HG02763 (cell line): Measurements from ENCODE around the gene MACROH2A1.

Experiments
- ATAC-seq: cut with Tn5 transposase; IDR thresholded peaks from one replicate; pipeline ENCODE4 v1.9.1; 2021; ENCODE audit warnings: mild to moderate bottlenecking, moderate library complexity; ENCODE audit not compliant: unreplicated experiment

The MACROH2A1 gene

DNA sequence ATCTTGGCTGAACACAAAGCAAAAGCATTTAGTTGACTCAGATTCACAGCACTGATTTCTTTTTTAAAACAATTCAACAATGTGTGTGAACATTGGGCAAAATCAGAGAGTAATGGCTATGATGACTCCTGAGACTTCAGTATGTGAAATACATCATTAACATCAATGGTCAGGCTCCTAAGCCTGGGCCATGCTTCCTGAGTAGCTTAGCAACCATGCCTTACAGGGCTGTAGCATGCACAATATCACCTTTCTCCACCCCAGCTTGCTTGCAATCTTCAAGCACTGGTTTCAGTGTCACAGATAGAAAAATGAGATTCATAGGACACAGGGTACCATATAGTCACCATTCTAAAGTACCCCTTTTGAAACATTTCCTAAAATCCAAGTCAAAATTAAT lies 41.3 kb downstream of the MACROH2A1 start:
- no peak for ATAC-seq

DNA sequence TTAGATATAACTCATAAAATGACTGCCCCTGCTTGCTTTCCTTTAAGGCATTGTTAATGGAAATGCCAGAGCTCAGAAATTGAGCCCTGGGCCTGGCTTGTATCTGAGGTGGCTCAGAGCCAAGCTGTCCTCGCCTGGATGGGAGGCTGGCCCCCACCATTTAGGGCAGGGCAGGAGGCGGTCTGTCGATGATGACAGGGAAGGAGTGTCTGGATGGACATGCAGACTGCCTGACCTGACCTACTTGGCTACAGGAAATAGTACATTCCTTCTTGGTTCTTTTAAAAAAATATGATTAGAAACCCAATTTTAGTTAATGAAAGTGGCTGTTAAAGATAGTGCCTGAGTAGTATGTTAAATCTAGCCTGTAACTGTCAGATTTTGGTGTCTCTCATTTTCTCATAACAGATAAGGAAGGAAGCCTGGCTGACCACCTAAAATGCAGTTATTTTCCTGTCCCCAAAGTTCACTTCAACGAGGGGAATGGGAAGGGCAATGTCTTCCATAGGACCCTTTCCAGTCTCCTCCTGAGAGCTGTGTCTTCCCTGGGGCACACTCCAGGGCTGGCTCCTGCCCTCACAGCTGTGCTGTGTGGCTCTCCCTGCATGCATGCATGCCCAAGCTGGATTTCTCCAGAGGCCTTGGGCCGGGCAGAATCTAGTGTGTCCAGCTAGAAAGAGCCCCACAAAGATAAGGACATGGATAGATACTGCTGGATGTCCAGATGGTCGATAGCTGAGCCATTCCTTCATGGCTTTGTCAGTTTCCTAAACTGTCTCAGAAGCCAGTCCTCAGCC lies 42.3 kb downstream of the MACROH2A1 start:
- no peak for ATAC-seq

DNA sequence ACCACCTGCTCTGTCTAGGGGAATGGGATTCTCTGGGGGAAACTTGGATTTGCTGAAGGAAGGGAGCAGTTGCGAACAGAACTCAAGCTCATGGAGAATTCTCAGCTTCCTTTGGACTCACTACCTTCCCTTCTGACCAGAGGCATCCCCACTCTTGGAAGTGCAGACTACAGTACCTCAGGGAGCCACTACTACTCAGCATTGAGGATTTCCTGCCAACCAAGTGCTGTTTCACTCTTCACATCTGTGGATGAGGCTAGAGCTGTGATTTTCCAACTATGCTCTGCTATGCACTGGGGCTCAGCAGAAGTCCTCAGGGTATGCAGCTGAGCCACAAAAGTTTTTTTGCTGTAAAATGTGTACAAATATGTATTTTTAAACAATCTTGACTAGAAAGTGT lies 43.9 kb downstream of the MACROH2A1 start:
- ATAC-seq: no peak

DNA sequence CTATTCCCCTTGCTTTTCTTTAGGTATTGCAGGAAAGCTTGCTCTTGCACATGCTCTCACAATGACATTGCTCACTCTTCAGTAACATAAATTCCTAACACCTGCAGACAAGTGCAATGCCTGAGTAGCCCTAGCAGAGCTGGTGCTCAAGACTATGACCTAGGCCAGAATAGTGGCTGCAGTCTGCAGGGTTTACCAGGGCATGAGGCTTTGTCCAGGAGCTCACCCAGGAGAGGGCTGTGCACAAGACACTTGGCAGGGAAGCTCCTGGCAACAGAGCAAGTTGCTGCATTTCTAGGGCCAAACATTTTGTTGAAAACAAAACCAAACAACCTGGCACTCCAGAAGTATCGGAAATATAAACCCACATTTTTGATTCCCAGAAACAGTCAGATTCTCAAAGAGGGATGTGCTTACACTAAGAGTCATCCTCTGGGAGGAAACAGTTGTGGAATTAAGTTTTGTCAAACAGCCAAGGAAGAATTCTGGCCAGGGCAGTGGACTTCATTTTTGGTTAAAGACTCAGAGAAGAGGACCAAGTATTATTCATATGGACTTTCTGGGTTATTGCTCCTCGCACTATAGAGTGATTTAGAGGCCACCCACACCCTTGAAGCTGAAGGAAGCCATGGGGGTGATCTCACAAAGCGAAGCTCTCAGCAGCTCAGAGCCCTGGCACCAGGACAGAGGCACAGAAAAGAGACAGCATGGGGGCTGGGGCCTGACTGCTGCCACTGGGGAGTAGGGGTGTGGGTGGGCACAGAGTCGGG lies 44.9 kb downstream of the MACROH2A1 start:
- no peak for ATAC-seq

DNA sequence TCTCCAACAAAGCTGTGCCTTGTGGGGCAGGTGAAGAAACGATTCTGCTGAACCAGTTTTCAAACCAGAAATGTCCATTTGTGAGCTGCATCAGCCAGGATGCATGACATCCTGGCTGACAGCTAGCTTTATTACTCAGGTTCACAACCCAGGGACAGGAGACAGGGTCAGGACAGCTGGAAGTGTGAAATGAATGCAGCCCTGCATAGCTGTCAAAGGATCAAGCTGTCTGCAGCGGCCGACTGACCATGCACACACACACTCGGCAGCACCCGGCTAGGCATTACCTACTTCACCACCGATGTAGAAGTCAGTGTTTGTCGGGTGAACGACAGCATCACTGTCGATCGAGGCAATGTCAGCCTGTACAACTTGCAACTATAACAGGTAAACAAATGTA lies 48.5 kb downstream of the MACROH2A1 start:
- no peak for ATAC-seq

- ATAC-seq: no peak
These were observed 49.1 kb downstream of the MACROH2A1 start for GRCh38 chr5:135349886-135350285.

- ATAC-seq: no peak
These were observed 49.6 kb downstream of the MACROH2A1 start for GRCh38 chr5:135349451-135349850.

DNA sequence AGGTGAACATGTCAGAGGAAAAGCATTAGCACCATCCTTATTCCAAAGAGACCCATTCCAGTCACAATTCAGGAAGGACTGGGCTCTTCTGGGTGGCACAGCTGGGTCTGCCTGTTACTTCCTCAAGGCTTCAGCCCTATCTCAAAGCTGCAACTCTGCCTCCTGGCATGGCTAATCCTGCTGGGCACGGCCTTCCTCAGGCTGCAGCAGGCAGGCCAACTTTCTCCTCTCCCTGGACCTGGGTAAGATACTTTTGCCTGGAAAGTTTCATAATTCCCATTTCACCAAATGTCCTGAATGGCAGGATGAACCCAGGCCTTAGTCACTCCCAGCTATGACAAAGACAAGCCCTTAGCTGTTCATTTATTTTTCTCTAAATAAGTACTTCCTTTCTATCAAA lies 50.1 kb downstream of the MACROH2A1 start:
- no peak for ATAC-seq

GRCh38 chr5:135347392-135347791 lies 51.6 kb downstream of the MACROH2A1 start:
- ATAC-seq: no peak

- ATAC-seq: no peak
These were observed 52.9 kb downstream of the MACROH2A1 start for GRCh38 chr5:135345956-135346731.

DNA sequence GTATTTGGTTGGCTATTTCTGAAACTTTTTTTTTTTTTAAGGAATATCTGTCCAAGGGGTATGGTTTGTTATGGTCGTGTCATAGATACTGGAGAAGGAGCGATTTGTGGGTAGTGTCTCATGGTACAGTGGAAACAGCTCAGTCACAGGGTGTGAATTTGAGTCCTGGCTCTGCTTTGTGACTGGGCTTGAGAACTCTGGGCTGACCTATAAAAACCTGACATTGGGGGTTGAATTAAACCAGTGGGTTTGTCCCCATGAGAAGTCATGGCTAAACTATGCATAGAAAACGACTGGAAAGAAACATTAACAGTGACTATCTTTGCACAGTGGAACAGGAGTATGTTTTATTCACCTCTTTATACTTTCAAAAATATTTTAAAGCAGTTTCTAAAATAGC lies 54.7 kb downstream of the MACROH2A1 start:
- no peak for ATAC-seq

GRCh38 chr5:135343413-135343812 lies 55.6 kb downstream of the MACROH2A1 start:
- ATAC-seq: no peak

- no peak for ATAC-seq
These were observed 56.5 kb downstream of the MACROH2A1 start for GRCh38 chr5:135342551-135342875.

DNA sequence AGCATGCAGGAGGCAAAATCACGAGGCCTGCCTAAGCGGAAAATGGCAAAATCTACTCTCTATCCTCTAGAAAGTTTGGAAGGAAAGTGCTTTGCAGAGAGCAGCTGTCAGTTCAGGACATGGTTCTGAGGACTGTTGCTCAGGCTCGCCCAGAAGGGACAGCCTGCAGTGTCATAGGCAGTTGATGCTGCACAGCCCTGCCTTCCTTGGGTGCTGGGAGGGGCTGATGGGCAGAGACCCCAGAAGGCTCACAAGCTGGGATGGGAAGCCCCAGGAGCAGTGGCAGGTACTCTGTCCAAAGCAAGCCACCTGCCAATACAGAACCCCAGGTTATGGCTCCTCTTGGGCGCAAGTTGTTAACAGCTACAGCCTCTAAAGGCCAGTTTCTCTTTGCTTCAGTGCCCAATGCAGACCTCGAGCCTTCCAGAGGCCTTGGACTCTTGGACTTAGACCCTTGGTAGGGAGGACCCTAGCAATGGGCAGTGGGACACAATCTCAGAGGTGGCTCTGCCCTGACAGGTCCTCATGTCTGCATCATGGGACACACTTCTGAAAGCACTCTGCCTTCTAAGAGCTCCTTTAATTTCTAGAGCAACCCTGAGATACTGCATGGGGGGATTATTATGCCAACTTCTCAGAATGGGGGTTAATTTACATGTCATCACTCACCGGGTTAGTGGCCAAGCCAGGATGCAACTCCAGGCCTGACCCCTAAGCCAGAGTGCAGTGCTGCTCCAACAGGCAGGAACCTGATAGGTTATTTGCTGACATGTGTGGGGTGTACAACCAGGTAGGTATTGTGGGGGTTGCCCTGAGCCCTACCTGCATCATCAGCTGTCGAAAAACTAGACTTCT lies 57.1 kb downstream of the MACROH2A1 start:
- ATAC-seq: no peak

GRCh38 chr5:135341016-135341666 lies 57.9 kb downstream of the MACROH2A1 start:
- no peak for ATAC-seq

GRCh38 chr5:135340568-135340967 lies 58.5 kb downstream of the MACROH2A1 start:
- no peak for ATAC-seq

DNA sequence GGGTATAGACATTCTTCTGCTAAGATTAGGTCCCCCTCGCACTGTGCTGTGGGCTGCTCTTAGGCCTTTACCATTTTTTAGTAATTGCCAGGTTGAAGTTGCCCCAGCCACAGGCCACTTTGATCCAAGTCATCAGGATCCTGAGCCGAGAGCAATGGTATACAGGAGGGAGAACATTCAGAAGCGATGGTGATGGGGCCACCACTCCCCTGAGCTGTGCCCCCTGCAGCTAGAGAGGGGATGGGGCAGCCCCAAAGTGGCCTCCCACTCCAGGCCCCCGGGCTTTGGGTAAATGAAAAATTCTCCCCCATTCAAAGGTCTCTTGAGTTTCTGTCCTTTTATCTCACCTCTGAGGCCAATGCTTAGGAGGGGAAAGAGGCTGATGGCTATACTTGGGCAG lies 59.4 kb downstream of the MACROH2A1 start:
- no peak for ATAC-seq

GRCh38 chr5:135339189-135339588 lies 59.8 kb downstream of the MACROH2A1 start:
- ATAC-seq: no peak

DNA sequence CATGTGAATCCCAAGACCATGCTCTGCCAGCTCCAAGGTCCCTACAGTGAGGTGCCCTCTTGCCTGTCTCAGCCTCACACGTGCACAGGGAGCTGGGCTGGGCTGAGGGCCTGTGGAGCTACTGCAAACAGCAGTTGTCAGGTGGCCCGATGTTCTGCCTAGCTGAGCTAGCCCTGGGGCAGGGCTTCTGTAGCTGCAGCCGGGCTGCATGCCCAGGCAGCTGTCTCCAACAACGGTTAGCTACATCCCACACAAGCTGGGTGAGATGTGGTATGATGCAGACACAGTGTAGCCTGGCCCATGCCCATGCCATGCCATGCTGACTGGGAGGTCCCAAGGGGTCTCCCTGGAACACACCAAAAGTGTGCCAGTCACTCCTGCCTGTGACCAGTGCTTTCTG lies 62.0 kb downstream of the MACROH2A1 start:
- ATAC-seq: no peak
